AG04449 (cell line): ENCODE measurements around the gene SLC8A2.
"Not testable (repeated sequence)": the region's sequence is repeated elsewhere in the genome, so short reads cannot be mapped to it uniquely, and the experiment has no call there.

Source experiments
- CTCF ChIA-PET: fragments of 350-600 bp; formaldehyde crosslinking; extraction: SDS; loops from one replicate; lab custom pipeline; 2021; ENCODE audit warnings: antibody characterized with exemption; lab: Yijun Ruan, JAX
- POLR2A ChIA-PET: fragments of 400-600, 350-600 bp; formaldehyde crosslinking; extraction: SDS; loops from one replicate; lab custom pipeline; 2020; ENCODE audit warnings: antibody characterized with exemption, inconsistent platforms; lab: Yijun Ruan, JAX
- DNase-seq: peaks from one replicate; pipeline ENCODE4 v3.0.0-alpha.2; 2010; ENCODE audit warnings: low read depth, low spot score
- H3K4me3 ChIP-seq: 2 replicates; pipeline ENCODE4 v1.5.1; 2011; ENCODE audit warnings: low read depth, mild to moderate bottlenecking, control low read depth, low read length
- TF ChIP-seq, protein P1 (sequence below): IDR thresholded peaks from one replicate; pipeline ENCODE4 v1.5.1; 2011; ENCODE audit warnings: mild to moderate bottlenecking, moderate library complexity, low read length, control low read depth, inconsistent platforms; ENCODE audit not compliant: insufficient read depth; ENCODE audit errors: missing control alignments

SLC8A2 gene

DNA sequence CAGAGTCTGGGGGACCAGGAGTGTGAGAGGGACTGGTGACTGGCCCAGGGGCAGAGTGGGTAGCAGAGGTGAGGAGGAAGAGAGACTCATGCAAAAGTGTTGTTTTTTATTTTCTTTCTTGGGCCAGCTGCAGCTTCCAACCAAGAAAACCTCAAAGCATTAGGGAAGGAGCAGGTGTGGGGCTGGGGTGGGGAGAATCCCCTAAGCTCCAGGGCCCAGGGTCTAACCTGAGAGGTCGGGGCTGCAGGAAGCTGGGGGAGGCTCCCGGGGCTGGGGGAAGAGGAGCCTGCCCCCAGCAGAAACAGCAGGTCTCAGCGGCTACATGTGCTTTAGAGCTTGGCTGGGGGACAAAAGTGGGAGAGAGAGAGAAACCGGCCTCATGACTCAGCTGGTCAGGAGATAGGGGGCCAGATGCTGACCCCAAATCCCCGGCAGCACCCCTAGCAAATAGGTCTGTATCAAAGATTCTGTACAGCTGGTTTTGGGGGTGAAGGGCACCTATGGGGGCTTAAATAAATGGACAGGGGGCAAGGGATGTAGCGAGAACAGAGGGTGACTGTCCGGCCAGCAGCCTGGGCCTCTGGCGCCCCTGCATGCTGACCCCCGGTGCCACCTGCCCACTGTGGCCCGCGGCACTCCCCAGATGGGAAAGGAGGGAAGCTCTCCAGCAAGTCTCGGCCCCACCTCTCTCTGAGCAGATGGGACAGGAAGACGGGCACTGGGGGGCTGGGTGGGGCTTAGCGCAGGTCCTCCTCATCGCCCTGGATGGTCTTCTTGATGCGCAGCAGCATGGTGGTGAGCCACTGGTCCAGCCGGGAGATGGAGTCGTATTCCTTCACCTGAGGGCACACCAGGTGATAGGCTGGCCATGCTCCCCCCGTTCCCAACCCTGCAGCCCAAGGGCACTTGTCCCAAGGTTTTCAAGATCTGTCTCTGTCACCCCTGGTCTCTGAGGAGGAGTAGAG lies 16.1 kb upstream of the SLC8A2 start:
- TF ChIP-seq, protein P1, sequence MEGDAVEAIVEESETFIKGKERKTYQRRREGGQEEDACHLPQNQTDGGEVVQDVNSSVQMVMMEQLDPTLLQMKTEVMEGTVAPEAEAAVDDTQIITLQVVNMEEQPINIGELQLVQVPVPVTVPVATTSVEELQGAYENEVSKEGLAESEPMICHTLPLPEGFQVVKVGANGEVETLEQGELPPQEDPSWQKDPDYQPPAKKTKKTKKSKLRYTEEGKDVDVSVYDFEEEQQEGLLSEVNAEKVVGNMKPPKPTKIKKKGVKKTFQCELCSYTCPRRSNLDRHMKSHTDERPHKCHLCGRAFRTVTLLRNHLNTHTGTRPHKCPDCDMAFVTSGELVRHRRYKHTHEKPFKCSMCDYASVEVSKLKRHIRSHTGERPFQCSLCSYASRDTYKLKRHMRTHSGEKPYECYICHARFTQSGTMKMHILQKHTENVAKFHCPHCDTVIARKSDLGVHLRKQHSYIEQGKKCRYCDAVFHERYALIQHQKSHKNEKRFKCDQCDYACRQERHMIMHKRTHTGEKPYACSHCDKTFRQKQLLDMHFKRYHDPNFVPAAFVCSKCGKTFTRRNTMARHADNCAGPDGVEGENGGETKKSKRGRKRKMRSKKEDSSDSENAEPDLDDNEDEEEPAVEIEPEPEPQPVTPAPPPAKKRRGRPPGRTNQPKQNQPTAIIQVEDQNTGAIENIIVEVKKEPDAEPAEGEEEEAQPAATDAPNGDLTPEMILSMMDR: no peak
- H3K4me3 ChIP-seq: no peak overlapping the region
- ChIA-PET POLR2A (interaction anchor here (0.6 to 0.7 kb wide), 2 partner anchors 22 to 24 kb away, joined by 3 to 4 read pairs; no protein-coding TSS in a partner anchor), CTCF (interaction anchor here (1.6 to 6.4 kb wide), 3 partner anchors 14 to 51 kb away, joined by 5 to 33 read pairs (median 12); partner anchors contain the start of gene NAPA)
- no peak for DNase-seq

DNA sequence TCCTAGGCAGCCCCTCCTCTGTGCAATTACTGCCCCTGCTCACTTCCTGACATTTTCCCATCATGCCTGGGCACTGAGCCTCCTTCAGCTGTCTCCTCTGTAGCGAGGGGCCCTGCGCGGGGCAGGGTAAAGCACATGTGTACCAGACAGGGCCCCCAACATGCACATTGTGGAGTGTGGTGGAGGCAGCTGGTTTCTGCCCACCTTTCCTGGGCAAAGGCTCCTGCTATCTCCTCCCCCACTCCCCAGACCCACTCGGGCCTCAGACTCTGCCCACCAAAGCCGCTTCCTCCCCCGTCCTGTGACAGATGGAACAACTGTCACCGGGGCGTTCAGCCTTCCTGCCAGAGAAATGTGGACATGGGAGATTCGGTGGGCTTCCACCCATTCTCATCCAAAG lies 15.2 kb upstream of the SLC8A2 start:
- H3K4me3 ChIP-seq: no peak overlapping the region
- DNase-seq: no peak
- TF ChIP-seq, protein P1: no peak
- CTCF ChIA-PET: interaction anchor here (1.6 to 6.4 kb wide), 2 partner anchors 28 to 50 kb away, joined by 12 to 33 read pairs; partner anchors contain the start of gene NAPA
- POLR2A ChIA-PET: interaction anchor here (0.7 kb wide), 1 partner anchor 25 kb away, joined by 4 read pairs; no protein-coding TSS in a partner anchor

DNA sequence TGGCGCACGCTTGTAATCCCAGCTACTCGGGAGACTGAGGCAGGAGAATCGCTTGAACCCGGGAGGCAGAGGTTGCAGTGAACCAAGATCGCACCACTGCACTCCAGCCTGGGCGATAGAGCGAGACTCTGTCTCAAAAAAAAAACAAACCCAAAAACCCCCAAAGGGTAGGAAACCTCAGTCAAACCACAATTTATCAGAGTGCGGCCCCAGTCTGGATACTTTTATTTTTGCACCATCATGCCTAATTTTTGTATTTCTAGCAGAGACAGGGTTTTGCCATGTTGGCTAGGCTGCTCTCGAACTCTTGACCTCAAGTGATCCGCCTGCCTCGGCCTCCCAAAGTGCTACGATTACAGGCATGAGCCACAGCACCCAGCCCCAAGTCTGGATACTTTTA lies 14.5 kb upstream of the SLC8A2 start:
- DNase-seq, H3K4me3 ChIP-seq, POLR2A ChIA-PET: not testable (repeated sequence)
- CTCF ChIA-PET: interaction anchor here (1.6 to 6.4 kb wide), 2 partner anchors 29 to 50 kb away, joined by 12 to 33 read pairs; partner anchors contain the start of gene NAPA

DNA sequence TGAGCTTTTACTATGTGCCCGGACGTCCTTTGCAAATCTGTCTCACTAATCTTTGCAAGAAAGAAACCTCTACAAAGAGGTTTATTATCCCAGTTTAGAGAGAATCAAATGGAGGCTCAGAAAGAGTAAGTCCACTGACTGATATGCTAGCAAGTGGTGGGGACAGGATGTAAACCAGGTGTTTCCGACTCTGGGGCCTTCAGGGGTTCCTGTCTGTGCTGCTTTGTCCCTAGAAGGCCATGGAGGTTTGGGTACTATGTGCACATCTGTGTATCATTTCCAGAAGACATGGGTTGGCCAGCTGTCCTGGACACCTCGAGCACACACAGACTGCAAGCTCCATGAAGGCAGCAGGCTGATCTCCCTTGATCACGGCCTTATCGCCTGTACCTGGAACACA lies 13.5 kb upstream of the SLC8A2 start:
- CTCF ChIA-PET: interaction anchor here (1.0 to 6.4 kb wide), 11 partner anchors 9 to 220 kb away, joined by 3 to 33 read pairs (median 16); partner anchors contain the start of gene NAPA
- no peak overlapping the region; the same call in 1 of the 2 replicates for H3K4me3 ChIP-seq
- TF ChIP-seq, protein P1: no peak
- POLR2A ChIA-PET: no interaction called here
- DNase-seq: no peak

DNA sequence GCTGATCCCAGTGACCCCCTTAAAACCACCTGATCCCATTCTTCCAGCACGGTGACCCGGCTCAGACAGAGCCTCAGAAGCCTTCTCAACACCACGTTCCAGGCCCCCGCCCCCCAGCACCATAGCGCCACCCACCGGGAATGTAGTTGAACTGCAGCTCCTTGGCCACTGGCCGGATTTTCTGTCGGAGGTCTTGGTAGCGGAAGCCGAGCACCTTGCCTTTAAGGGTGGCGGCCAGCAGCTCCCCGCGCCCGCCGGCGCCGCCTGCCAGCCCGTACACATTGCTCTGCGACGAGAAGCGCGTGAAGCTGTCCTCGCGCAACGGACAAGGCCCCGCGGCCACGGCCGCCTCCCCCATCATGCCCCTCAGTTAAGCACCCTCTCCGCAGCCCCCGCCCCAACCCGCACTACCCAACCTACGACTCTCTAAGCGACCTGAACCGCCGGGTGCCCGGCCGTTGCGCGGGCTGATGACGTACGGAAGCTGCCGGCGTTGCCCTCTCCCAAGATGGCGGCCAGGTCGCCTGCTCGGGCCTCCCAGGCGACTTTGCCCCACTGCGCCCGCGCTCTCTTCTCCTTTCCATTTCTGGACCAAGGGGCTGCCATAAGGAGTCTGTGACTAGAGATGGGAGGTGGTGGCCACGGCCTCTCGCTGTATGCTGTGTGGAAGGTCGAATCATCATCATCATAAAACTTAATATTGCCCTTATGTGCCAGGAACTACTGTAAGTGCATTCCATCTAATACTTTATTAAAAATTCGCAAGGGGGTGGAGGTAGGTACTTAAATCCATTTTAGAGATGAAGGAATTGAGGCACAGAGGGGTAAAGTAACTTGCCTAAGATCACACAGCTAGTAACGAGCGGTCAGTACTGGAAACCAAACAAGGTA lies 12.4 kb upstream of the SLC8A2 start, which contains the start of gene KPTN:
TSS of gene KPTN (minus strand) at position 420 of the 891 bp plus-strand sequence. CDS start at position 361, 59 bp downstream.
- POLR2A ChIA-PET: interaction anchor here (0.7 to 1.2 kb wide), 5 partner anchors 9 to 214 kb away, joined by 3 to 5 read pairs (median 4); no protein-coding TSS in a partner anchor
- CTCF ChIA-PET: interaction anchor here (0.6 to 6.4 kb wide), 23 partner anchors 9 to 228 kb away, joined by 3 to 33 read pairs (median 7); partner anchors contain the start of gene NAPA
- H3K4me3 ChIP-seq: peak within 1 kb of the TSS; percentile 74
- DNase-seq: peak; percentile 58
- TF ChIP-seq, protein P1: peak; percentile 99

DNA sequence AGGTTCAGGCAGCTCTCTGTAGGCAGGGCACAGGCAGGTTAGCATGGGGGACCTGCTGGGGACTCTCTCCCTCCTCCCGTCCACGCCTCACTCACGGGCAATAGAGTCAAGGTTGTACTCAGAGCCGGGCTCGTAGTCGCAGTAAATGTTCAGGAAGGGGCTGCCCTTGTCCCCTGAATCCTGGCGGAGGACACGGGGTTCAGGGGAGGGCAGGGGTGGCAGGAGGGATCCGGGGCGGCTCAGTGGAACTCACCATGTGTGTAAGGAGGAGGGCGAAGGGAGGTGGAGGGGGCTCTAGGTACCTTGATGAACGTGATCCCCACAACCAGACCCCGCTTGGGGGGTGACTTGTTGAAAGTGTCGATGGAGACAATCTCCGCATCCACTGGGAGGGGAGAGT lies 11.5 kb upstream of the SLC8A2 start:
- no peak for DNase-seq
- ChIA-PET POLR2A (interaction anchor here (1.1 to 1.2 kb wide), 3 partner anchors 10 to 215 kb away, joined by 3 to 5 read pairs (median 4); no protein-coding TSS in a partner anchor), CTCF (interaction anchor here (1.0 to 6.4 kb wide), 20 partner anchors 9 to 229 kb away, joined by 3 to 33 read pairs (median 8); partner anchors contain the start of gene NAPA)
- TF ChIP-seq, protein P1: no peak
- peak overlapping the region; percentile 74 for H3K4me3 ChIP-seq
